ENCODE results near the gene C10orf90. TPM values are rescaled to one million over a fixed set of nuclear protein-coding genes. Genes with fewer than 3 reads are reported as not detected.
"Not testable (repeated sequence)": the region's sequence is repeated elsewhere in the genome, so short reads cannot be mapped to it uniquely, and the experiment has no call there.

The C10orf90 gene
- total RNA-seq, 4 donors from 2014 or later: 0.26 TPM; not detected in 3

DNA sequence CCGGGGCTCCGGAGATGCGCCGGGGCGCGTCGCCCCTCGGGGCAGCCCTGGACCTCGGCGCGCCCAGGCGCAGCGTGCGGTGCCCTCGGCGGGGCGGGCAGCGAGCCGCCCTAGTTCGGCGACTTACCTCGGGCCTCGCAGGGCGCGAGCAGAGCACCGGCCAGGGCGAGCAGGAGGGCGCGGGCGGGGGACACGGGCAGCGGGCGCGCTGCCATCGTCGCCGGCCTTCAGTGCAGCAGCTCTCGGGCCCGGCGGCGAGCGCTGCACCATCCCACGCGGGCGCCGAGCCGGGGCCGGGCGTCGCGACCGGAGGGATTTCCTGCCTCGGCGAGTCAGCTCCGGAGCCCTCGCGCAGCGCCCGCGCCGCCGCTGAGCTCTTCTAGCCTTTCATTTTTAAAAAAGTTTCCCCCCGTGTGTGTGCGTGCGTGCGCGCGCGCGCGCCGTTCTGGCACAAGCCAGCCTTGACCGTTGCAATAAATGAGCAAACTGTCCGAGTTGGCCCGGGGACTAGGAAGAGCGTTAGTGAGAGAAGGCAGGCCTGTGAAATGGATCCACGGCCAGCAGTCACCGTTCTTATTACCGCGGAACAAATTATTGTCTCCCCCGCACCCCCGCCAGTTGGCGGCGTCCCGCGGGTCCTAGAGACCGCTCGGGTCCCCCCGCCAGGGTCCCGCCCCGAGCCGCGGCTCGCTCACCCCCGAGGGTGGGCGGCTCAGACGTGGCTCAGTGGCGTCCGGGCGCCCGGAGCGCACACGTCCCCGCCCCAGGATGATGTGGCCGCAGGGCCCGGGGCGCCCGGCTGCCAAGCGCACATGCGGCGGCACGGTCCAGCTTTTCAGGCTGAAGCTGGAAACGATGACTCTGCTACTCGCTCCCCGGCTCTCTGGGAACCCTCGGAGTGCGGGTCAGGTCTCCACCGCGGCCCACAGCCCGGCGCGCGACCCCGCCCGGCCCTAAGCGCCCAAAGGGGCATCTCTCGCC is 282.3 kb downstream of the C10orf90 start, which contains the start of gene ADAM12:
TSS of gene ADAM12 (minus strand) at position 547 of the 981 bp plus-strand sequence. CDS start at position 215, 332 bp downstream.
- peaks cover 7 to 30% (median 13%) of the 10 kb centered on the region in 3 donors for H3K4me1 ChIP-seq
- DNase-seq: no peak
- intact Hi-C loops (cut with DNase I): no loop called here
- peak within 1 kb of the TSS in 3 of 4 donors; percentile 5 to 52 (median 39) for H3K27ac ChIP-seq
- TF ChIP-seq, protein P1, sequence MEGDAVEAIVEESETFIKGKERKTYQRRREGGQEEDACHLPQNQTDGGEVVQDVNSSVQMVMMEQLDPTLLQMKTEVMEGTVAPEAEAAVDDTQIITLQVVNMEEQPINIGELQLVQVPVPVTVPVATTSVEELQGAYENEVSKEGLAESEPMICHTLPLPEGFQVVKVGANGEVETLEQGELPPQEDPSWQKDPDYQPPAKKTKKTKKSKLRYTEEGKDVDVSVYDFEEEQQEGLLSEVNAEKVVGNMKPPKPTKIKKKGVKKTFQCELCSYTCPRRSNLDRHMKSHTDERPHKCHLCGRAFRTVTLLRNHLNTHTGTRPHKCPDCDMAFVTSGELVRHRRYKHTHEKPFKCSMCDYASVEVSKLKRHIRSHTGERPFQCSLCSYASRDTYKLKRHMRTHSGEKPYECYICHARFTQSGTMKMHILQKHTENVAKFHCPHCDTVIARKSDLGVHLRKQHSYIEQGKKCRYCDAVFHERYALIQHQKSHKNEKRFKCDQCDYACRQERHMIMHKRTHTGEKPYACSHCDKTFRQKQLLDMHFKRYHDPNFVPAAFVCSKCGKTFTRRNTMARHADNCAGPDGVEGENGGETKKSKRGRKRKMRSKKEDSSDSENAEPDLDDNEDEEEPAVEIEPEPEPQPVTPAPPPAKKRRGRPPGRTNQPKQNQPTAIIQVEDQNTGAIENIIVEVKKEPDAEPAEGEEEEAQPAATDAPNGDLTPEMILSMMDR (IDR thresholded peaks at IDR 0.05): no peak
- no peak for TF ChIP-seq POLR2A (IDR thresholded peaks at IDR 0.05)
- 3 to 7% methylated on average over 24 to 25 of the region's 127 CpGs for WGBS, 2 donors
- no peaks in the 10 kb centered on the region for H3K36me3 ChIP-seq
- H3K4me3 ChIP-seq: peak within 1 kb of the TSS; percentile 31 to 74 (median 46)
- no peaks in the 10 kb centered on the region for H3K9me3 ChIP-seq
- peaks cover 0 to 61% (median 2%) of the 10 kb centered on the region in 4 donors for H3K27me3 ChIP-seq

DNA sequence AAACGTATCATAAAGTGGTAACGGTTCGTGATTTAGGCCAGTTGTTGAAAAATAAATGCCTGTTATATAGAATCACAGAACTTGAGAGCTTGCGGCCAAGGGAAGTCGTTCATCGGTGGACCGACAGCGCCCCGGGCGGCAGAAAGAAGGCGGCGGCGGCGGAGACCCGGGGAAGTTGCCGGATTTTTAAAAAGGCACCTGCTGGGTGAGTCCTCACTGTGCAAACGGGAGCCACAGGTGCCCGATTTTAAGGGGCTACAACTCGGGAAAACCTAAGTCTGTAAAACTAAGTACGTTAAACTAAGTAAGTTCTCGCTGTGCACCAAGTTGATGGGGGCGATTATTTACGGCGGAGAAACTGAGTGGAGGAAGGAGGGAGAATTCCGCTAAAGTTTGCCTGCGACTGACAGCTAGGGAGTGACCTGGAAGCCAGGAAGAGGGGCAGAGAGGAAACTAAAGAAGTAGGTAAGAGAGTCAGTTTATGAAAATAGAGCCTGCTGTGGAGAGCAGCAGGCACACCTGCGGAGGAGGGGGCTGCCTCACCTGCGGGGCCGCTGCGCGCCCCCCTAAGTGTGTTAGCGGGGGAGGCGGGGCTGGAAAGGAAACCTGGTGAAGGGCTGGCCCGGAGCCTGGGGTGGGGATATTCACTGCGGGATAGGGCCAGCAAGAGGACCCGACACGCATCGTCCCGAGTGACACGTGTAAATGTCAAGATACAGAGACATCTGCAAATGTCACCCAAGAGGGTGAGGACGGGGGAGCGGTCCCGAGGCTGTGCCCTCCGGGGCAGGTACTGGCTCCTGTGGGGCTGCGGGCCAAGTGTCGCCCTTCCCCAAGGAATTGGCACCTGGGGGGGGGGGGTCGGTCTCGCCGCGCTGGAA is 283.2 kb downstream of the C10orf90 start:
- TF ChIP-seq, protein P1 (IDR thresholded peaks at IDR 0.05): peak; percentile 13 to 63 (median 52)
- no peak for TF ChIP-seq POLR2A (IDR thresholded peaks at IDR 0.05)

DNA sequence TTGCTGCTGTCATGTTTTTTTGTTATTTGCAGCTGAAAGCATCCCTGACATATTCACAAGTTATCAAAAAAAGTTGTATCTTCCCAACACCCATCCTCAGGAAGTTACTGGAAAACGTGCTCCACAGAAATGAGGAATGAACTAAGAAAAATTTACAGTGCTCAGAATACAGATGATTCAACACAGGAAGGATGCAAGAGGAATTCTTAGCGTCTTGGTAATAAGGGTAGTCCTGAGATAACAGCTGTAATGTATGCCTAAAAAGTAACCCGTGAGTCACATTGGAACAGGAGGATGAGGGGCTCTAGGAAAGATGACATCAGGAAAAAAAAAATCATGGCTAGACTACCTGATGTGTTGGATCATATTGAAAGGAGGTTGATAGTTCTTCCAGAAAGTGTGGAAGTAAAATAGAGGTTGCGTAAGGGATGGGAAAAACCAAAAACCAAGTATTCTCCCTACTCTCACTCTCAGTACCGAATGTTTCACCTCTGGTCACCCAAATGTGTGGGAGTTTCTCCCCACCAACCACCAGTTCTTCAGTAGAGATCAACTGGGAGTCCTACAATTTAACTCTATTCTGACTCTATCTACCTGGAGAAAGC is 286.1 kb downstream of the C10orf90 start:
- DNase-seq: no peak
- no peaks in the 10 kb centered on the region for H3K9me3 ChIP-seq
- TF ChIP-seq, protein P1 (IDR thresholded peaks at IDR 0.05): no peak
- TF ChIP-seq POLR2A (IDR thresholded peaks at IDR 0.05): no peak
- peaks cover 0 to 48% (median 2%) of the 10 kb centered on the region in 4 donors for H3K27me3 ChIP-seq
- no peaks in the 10 kb centered on the region for H3K36me3 ChIP-seq
- intact Hi-C loops (cut with DNase I): no loop called here
- no peak overlapping the region for H3K27ac ChIP-seq
- peaks cover 7 to 23% (median 13%) of the 10 kb centered on the region in 3 donors for H3K4me1 ChIP-seq
- no peak overlapping the region for H3K4me3 ChIP-seq
- WGBS, 2 donors: 72 to 75% methylated on average over 5 of the region's 5 CpGs

More for the DNA sequence above, 283.2 kb downstream of the C10orf90 start:
- WGBS, 2 donors: 3% methylated on average over 34 to 44 of the region's 50 CpGs
- H3K4me1 ChIP-seq: peaks cover 7 to 30% (median 13%) of the 10 kb centered on the region in 3 donors
- peak overlapping the region in 2 of 4 donors; percentile 5 to 52 for H3K27ac ChIP-seq
- peaks cover 0 to 61% (median 2%) of the 10 kb centered on the region in 4 donors for H3K27me3 ChIP-seq
- intact Hi-C loops (cut with DNase I): no loop called here
- DNase-seq: no peak
- H3K9me3 ChIP-seq: no peaks in the 10 kb centered on the region
- peak overlapping the region; percentile 31 to 74 (median 46) for H3K4me3 ChIP-seq
- H3K36me3 ChIP-seq: no peaks in the 10 kb centered on the region

DNA sequence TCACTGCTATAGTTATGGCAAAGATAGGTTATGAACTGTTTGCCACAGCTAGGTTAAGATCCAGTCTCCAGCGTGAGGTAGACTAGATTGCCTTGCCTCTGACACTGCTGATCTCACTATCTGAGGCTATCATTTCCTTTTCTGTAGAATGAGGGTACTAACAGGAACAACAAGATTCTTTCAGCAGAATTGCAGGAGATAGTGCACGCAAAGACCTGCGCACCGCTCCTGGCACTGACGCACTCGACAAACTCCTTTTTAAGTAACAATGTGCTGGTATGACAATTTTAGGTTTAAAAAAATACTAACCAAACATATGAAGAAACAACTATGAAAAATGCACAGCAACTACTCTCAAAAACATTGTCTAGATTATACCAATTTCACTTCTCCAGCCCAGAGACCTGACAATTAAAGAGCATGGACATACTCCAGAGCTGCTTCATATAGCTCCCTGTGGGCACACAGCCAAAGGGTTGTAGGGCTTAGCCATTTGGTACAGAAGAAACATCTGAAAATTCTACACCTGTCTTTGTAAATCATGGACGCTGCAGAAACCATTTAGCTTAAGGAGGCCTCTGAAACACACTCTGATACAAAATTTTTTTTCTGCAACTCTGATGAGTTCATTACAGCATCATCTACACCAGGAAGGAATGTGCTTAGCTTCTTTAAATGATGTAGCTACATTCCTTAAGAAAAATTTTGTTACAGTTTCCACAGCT is 290.0 kb downstream of the C10orf90 start:
- TF ChIP-seq, protein P1 (IDR thresholded peaks at IDR 0.05): no peak
- no peak for TF ChIP-seq POLR2A (IDR thresholded peaks at IDR 0.05)
- H3K36me3 ChIP-seq: no peaks in the 10 kb centered on the region
- intact Hi-C loops (cut with DNase I): no loop called here
- H3K4me1 ChIP-seq: no peaks in the 10 kb centered on the region
- H3K4me3 ChIP-seq: no peak overlapping the region
- WGBS, 2 donors: 62 to 64% methylated on average over 7 of the region's 7 CpGs
- peaks cover 0 to 11% (median 0%) of the 10 kb centered on the region in 4 donors for H3K27me3 ChIP-seq
- no peak for DNase-seq
- no peak overlapping the region for H3K27ac ChIP-seq
- H3K9me3 ChIP-seq: no peaks in the 10 kb centered on the region

DNA sequence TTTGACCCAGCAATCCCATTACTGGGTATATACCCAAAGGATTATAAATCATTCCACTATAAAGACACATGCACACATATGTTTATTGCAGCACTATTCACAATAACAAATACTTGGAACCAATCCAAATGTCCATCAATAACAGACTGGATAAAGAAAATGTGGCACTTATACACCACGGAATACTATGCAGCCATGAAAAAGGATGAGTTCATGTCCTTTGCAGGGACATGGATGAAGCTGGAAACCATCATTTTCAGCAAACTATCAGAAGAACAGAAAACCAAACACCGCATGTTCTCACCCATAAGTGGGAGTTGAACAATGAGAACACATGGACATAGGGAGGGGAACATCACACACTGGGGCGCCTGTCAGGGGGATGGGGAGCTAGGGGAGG is 291.3 kb downstream of the C10orf90 start:
- H3K4me3 ChIP-seq; H3K9me3 ChIP-seq; intact Hi-C loops (cut with DNase I); H3K4me1 ChIP-seq; H3K27ac ChIP-seq; H3K36me3 ChIP-seq; H3K27me3 ChIP-seq; DNase-seq: not testable (repeated sequence)
- 84 to 87% methylated on average over 3 of the region's 3 CpGs for WGBS, 2 donors

Data from esophagus squamous epithelium (tissue), 5 donors.